ENCODE data around the gene MALRD1. TPM values are rescaled to one million over a fixed set of nuclear protein-coding genes. Genes with fewer than 3 reads are reported as not detected.

MALRD1 gene
- total and polyA plus RNA-seq, 2 experiments from 2014 or later: 17.8 to 52.6 TPM

GRCh38 chr10:19782430-19783089 lies 734.0 kb downstream of the MALRD1 start:
- Histone ChIP-seq H3K4me3 (no peak overlapping the region), H3K4me2 (no peak overlapping the region), H2AFZ (no peak overlapping the region), H3K9me2 (replicated peaks; ENCODE audit: insufficient read depth) (no peaks in the 10 kb centered on the region), H3K9me3 (ENCODE audit: low read depth) (no peaks in the 10 kb centered on the region), H3K4me1 (ENCODE audit: insufficient read depth) (no peaks in the 10 kb centered on the region), H3K27me3 (no peaks in the 10 kb centered on the region), H3K36me3 (replicated peaks; ENCODE audit: insufficient read depth, low read depth) (no peaks in the 10 kb centered on the region), H3K27ac (peak overlapping the region; percentile 8), H3K79me2 (no peaks in the 10 kb centered on the region), H4K20me1 (ENCODE audit: insufficient read depth, poor library complexity, severe bottlenecking) (no peaks in the 10 kb centered on the region)
- 72% methylated on average over 6 of the region's 6 CpGs for WGBS (ENCODE audit: low lambda C conversion rate, missing lambda C conversion rate)
- no peak for DNase-seq (ENCODE audit: low spot score)
- TF ChIP-seq EZH2 (IDR thresholded peaks at IDR 0.05; ENCODE audit: borderline replicate concordance) (no peak), CTCF (IDR thresholded peaks at IDR 0.05; ENCODE audit: poor library complexity) (no peak), EZH2phosphoT487 (IDR thresholded peaks at IDR 0.05; ENCODE audit: low read depth, severe bottlenecking, unreplicated experiment) (no peak)

GRCh38 chr10:19783721-19784120 lies 735.1 kb downstream of the MALRD1 start:
- WGBS (ENCODE audit: low lambda C conversion rate, missing lambda C conversion rate): 91% methylated on average over 4 of the region's 4 CpGs
- no peaks in the 10 kb centered on the region for H4K20me1 ChIP-seq (ENCODE audit: insufficient read depth, poor library complexity, severe bottlenecking)
- H3K4me2 ChIP-seq: no peak overlapping the region
- no peak overlapping the region for H2AFZ ChIP-seq
- no peaks in the 10 kb centered on the region for H3K9me2 ChIP-seq (replicated peaks; ENCODE audit: insufficient read depth)
- H3K27me3 ChIP-seq: no peaks in the 10 kb centered on the region
- no peaks in the 10 kb centered on the region for H3K79me2 ChIP-seq
- H3K27ac ChIP-seq: no peak overlapping the region
- no peak for DNase-seq (ENCODE audit: low spot score)
- H3K9me3 ChIP-seq (ENCODE audit: low read depth): no peaks in the 10 kb centered on the region
- no peaks in the 10 kb centered on the region for H3K36me3 ChIP-seq (replicated peaks; ENCODE audit: insufficient read depth, low read depth)
- no peaks in the 10 kb centered on the region for H3K4me1 ChIP-seq (ENCODE audit: insufficient read depth)
- H3K4me3 ChIP-seq: no peak overlapping the region
- no peak for TF ChIP-seq EZH2phosphoT487 (IDR thresholded peaks at IDR 0.05; ENCODE audit: low read depth, severe bottlenecking, unreplicated experiment)
- no peak for TF ChIP-seq CTCF (IDR thresholded peaks at IDR 0.05; ENCODE audit: poor library complexity)

Small RNA genes lying within 50 kb of the gene (small RNA-seq; reads per million reads assigned to genes)
- not detected for gene AL354695.1
- gene HMGN1P20: not detected
- not detected for gene RF00012
- 46.7 reads per million, percentile 97 among the genes with 10 or more reads in this experiment for gene RNA5SP303
